Suprapubic skin (tissue), 3 donors: ENCODE data around the gene DPYSL3.

Source experiments
- CTCF ChIP-seq, 2 donors: fragments of 200-600 bp in 1 of 2; fragments of 450-650 bp in 1 of 2; sonication (generic) in 1 of 2; IDR thresholded peaks; one replicate each; pipeline ENCODE4 v1.5.1; 2016 to 2019; ENCODE audit warnings: antibody characterized with exemption in 2 of 2, mild to moderate bottlenecking in 1 of 2, moderate library complexity in 1 of 2
- POLR2A ChIP-seq, 2 donors: fragments of 450-650 bp; IDR thresholded peaks; one replicate each; pipeline ENCODE4 v1.6.1; 2017; ENCODE audit warnings: antibody characterized with exemption in 2 of 2, mild to moderate bottlenecking in 2 of 2, moderate library complexity in 2 of 2

- TF ChIP-seq CTCF (IDR thresholded peaks at IDR 0.05) (no peak), POLR2A (IDR thresholded peaks at IDR 0.05) (no peak)
Observed at GRCh38 chr5:147485046-147485445, 24.8 kb downstream of the DPYSL3 start.
